Fibroblast of the conjunctiva (primary cell): ENCODE measurements around the gene MOB2.
"Not testable (repeated sequence)": the region's sequence is repeated elsewhere in the genome, so short reads cannot be mapped to it uniquely, and the experiment has no call there.

Source experiments
- DNase-seq: peaks from one replicate; pipeline ENCODE4 v3.0.0-alpha.2; 2010; ENCODE audit warnings: low read depth

Gene MOB2

GRCh38 chr11:1440066-1440465 is 46.5 kb downstream of the MOB2 start:
- DNase-seq, result no peak

- no peak for DNase-seq
Measured at GRCh38 chr11:1439341-1439740, 47.2 kb downstream of the MOB2 start.

- DNase-seq, result no peak
Measured at GRCh38 chr11:1438967-1439330, 47.6 kb downstream of the MOB2 start.

GRCh38 chr11:1438261-1438966 is 48.2 kb downstream of the MOB2 start:
- DNase-seq, result no peak

GRCh38 chr11:1437500-1437899 is 49.1 kb downstream of the MOB2 start:
- DNase-seq, result no peak

- no peak for DNase-seq
Measured at GRCh38 chr11:1436468-1437039, 50.0 kb downstream of the MOB2 start.

- no peak for DNase-seq
Measured at GRCh38 chr11:1435820-1436467, 50.6 kb downstream of the MOB2 start.

GRCh38 chr11:1435479-1435819 is 51.1 kb downstream of the MOB2 start:
- not testable (repeated sequence) for DNase-seq

GRCh38 chr11:1433977-1434640 is 52.5 kb downstream of the MOB2 start:
- no peak for DNase-seq

- no peak for DNase-seq
Measured at GRCh38 chr11:1433568-1433967, 53.0 kb downstream of the MOB2 start.

GRCh38 chr11:1428762-1429316 is 57.7 kb downstream of the MOB2 start:
- DNase-seq, result no peak

- no peak for DNase-seq
Measured at GRCh38 chr11:1425439-1425838, 61.1 kb downstream of the MOB2 start.

GRCh38 chr11:1425006-1425405 is 61.6 kb downstream of the MOB2 start:
- no peak for DNase-seq

- not testable (repeated sequence) for DNase-seq
Measured at GRCh38 chr11:1423406-1423805, 63.2 kb downstream of the MOB2 start.

GRCh38 chr11:1422981-1423380 is 63.6 kb downstream of the MOB2 start:
- DNase-seq, result no peak

- no peak for DNase-seq
Measured at GRCh38 chr11:1422481-1422880, 64.1 kb downstream of the MOB2 start.

- no peak for DNase-seq
Measured at GRCh38 chr11:1421291-1421690, 65.3 kb downstream of the MOB2 start.

- DNase-seq, result no peak
Measured at GRCh38 chr11:1419811-1420210, 66.8 kb downstream of the MOB2 start.
